Smooth muscle cell (in vitro differentiated cells): ENCODE measurements around the gene CTSD. TPM values are rescaled to one million over a fixed set of nuclear protein-coding genes. Genes with fewer than 3 reads are reported as not detected.
"Not testable (repeated sequence)": the region's sequence is repeated elsewhere in the genome, so short reads cannot be mapped to it uniquely, and the experiment has no call there.

Experiments used
- DNase-seq: peaks from one replicate; lab custom pipeline; 2025; ENCODE audit not compliant: unreplicated experiment; lab: John Stamatoyannopoulos, UW
- H2AFZ ChIP-seq: fragments of 200-600 bp; sonication (generic); 2 replicates; pipeline ENCODE4 v1.6.0; 2016; ENCODE audit warnings: antibody characterized with exemption, low read depth, mild to moderate bottlenecking
- H3F3A ChIP-seq: fragments of 200-600 bp; sonication (generic); 2 replicates; pipeline ENCODE4 v1.6.0; 2017; ENCODE audit warnings: antibody characterized with exemption, low read depth
- H3K27ac ChIP-seq: fragments of 200-600 bp; sonication (generic); 2 replicates; pipeline ENCODE4 v1.5.1; 2016; ENCODE audit warnings: low read depth, mild to moderate bottlenecking
- H3K27me3 ChIP-seq: fragments of 200-600 bp; sonication (generic); 2 replicates; pipeline ENCODE4 v1.6.1; 2016; ENCODE audit warnings: low read depth, mild to moderate bottlenecking
- H3K36me3 ChIP-seq: fragments of 200-600 bp; sonication (generic); 2 replicates; pipeline ENCODE4 v1.5.1; 2016; ENCODE audit warnings: low read depth
- H3K4me1 ChIP-seq: fragments of 200-600 bp; sonication (generic); 2 replicates; pipeline ENCODE4 v1.5.1; 2016; ENCODE audit warnings: low read depth
- H3K4me2 ChIP-seq: fragments of 200-600 bp; sonication (generic); 2 replicates; pipeline ENCODE4 v1.6.0; 2016; ENCODE audit warnings: mild to moderate bottlenecking
- H3K4me3 ChIP-seq: fragments of 200-600 bp; sonication (generic); 2 replicates; pipeline ENCODE4 v1.5.1; 2016; ENCODE audit warnings: mild to moderate bottlenecking
- H3K79me2 ChIP-seq: fragments of 200-600 bp; sonication (generic); 2 replicates; pipeline ENCODE4 v1.6.0; 2016; ENCODE audit warnings: low read depth, mild to moderate bottlenecking
- H3K9ac ChIP-seq: fragments of 200-600 bp; sonication (generic); 2 replicates; pipeline ENCODE4 v1.6.0; 2016; ENCODE audit warnings: low read depth
- H3K9me3 ChIP-seq: fragments of 200-600 bp; sonication (generic); replicated peaks from 2 replicates; pipeline ENCODE4 v1.5.1; 2016; ENCODE audit warnings: low read depth
- H4K20me1 ChIP-seq: fragments of 200-600 bp; sonication (generic); 2 replicates; pipeline ENCODE4 v1.6.0; 2016; ENCODE audit warnings: low read depth
- WGBS: methylation state at CpG from one replicate; pipeline ENCODE4 v1.1.7; 2016; ENCODE audit warnings: low lambda C conversion rate; 5-methylcytosine and 5-hydroxymethylcytosine counted together
- polyA plus RNA-seq: library from polyadenylated mRNA; unstranded; fragments of >200 nt; fragmentation: Nextera tagmentation; extraction: Ambion mirVana; gene quantifications from 2 replicates; pipeline ENCODE4 v1.2.1, GENCODE V29; 2016
- total RNA-seq: library from RNA; depleted of rRNA; stranded (reverse); fragments of >200 nt; gene quantifications from 2 replicates; pipeline ENCODE4 v1.2.3, GENCODE V29; 2014
- TF ChIP-seq, protein P1 (sequence below): fragments of 200-600 bp; sonication (generic); IDR thresholded peaks from 2 replicates; pipeline ENCODE4 v1.5.1; 2017; ENCODE audit warnings: borderline replicate concordance, mild to moderate bottlenecking, antibody characterized with exemption; ENCODE audit not compliant: insufficient read depth, poor library complexity, severe bottlenecking

CTSD gene
- total RNA-seq: 101 and 123 TPM in 2 replicates
- 301 and 310 TPM in 2 replicates for polyA plus RNA-seq

DNA sequence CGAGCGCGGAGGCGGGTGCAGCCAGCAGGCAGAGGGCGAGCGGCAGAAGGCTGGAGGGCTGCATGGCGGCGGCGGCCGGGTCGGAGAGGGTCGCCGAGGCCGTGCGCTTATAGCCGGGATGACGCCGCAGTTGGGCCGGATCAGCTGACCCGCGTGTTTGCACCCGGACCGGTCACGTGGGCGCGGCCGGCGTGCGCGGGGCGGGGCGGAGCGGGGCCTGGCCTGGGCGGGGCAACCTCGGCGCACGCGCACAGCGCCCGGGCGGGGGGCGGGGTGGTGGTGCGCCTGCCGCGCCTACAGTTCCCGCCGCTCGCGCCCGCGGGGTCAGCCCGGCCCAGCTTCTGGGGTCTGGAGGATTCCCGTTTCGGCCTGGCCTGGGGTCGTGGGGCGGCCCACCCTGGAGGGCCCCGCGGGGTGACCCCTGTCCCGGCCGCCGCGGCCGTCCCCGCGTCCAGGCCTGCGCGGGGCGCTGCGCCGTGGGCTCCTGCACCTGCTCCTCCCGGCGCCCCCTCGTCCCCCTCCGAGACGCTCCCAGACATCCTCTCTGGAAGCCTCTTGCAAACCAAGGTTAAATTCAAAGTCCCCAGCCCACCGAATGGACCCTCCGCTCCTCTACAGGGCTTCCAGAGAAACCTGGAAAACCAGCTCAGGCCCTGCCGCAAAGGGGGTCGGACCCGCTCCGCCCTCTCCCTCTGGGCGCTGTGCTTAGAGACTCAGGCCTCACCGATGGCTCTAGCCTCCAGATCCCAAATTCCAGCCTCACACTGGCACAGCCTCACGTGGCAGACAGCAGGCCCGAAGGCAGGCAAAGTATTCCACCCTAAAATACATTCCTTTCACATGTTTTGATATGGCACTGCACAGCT, at the start of gene CTSD:
Gene CTSD, minus strand, starts transcription at position 132 of the 866 bp plus-strand sequence. Its CDS starts 68 bp downstream, at position 64.
- Histone ChIP-seq H4K20me1 (peaks cover 14% of the 10 kb centered on the region), H3K4me1 (peaks cover 5% of the 10 kb centered on the region), H3K9ac (peak within 1 kb of the TSS; percentile 73), H3K4me2 (peak within 1 kb of the TSS; percentile 100), H3K79me2 (peaks cover 12% of the 10 kb centered on the region), H2AFZ (peak within 1 kb of the TSS; percentile 95), H3K36me3 (no peaks in the 10 kb centered on the region), H3K27me3 (no peaks in the 10 kb centered on the region), H3F3A (no peaks in the 10 kb centered on the region), H3K4me3 (peak within 1 kb of the TSS; percentile 96), H3K27ac (no peak within 1 kb of the TSS), H3K9me3 (no peaks in the 10 kb centered on the region)
- WGBS: 3% methylated on average over 49 of the region's 85 CpGs
- peak; percentile 41 for DNase-seq
- TF ChIP-seq, protein P1, sequence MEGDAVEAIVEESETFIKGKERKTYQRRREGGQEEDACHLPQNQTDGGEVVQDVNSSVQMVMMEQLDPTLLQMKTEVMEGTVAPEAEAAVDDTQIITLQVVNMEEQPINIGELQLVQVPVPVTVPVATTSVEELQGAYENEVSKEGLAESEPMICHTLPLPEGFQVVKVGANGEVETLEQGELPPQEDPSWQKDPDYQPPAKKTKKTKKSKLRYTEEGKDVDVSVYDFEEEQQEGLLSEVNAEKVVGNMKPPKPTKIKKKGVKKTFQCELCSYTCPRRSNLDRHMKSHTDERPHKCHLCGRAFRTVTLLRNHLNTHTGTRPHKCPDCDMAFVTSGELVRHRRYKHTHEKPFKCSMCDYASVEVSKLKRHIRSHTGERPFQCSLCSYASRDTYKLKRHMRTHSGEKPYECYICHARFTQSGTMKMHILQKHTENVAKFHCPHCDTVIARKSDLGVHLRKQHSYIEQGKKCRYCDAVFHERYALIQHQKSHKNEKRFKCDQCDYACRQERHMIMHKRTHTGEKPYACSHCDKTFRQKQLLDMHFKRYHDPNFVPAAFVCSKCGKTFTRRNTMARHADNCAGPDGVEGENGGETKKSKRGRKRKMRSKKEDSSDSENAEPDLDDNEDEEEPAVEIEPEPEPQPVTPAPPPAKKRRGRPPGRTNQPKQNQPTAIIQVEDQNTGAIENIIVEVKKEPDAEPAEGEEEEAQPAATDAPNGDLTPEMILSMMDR: no peak

DNA sequence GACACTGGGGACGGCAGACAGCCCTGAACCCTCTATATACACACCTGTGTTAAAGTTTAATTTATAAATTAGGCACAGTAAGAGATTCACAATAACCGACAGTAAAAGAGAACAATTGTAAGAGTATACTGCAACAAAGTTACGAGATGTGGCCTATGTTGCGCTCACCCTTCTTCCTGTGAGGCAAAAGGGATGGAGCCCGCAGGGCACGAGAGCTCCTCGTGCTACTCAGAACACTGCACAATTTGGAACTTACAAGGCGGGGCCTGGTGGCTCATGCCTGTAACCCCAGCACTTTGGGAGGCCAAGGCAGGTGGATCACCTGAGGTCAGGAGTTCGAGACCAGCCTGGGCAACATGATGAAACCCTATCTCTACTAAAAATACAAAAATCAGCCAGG, 49.6 kb upstream of the CTSD start:
- not testable (repeated sequence) for H3K27ac ChIP-seq, H4K20me1 ChIP-seq, H3K4me3 ChIP-seq, H3K9ac ChIP-seq, DNase-seq, H2AFZ ChIP-seq, H3K27me3 ChIP-seq, H3F3A ChIP-seq, H3K79me2 ChIP-seq, H3K4me2 ChIP-seq, H3K9me3 ChIP-seq, H3K4me1 ChIP-seq, H3K36me3 ChIP-seq
- WGBS: 97% methylated on average over 9 of the region's 9 CpGs

DNA sequence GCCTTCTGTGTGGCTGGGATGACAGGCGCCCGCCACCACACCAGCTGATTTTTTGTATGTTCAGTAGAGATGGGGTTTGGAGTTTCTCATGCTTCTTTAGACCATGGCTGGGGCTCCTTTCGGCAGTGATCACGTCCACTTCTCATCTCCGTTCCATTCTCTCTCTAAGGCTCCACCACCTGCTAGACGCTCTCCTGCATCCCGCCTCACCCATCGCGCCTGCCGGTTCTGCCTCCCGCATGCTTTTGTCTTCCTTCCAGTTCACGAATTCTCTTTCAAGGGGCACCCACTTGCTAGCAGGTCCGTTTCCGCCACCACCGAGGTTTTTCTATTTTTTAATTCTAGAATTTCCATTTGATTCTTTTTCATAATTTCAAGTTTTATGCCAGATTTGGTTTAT, 49.1 kb upstream of the CTSD start:
- no peak overlapping the region for H2AFZ ChIP-seq
- H3K27ac ChIP-seq: no peak overlapping the region
- H3K4me1 ChIP-seq: no peaks in the 10 kb centered on the region
- H3K9me3 ChIP-seq: no peaks in the 10 kb centered on the region
- no peak overlapping the region for H3K4me2 ChIP-seq
- TF ChIP-seq, protein P1: no peak
- no peak for DNase-seq
- no peaks in the 10 kb centered on the region for H3K36me3 ChIP-seq
- H3F3A ChIP-seq: no peaks in the 10 kb centered on the region
- no peak overlapping the region for H3K4me3 ChIP-seq
- H4K20me1 ChIP-seq: no peaks in the 10 kb centered on the region
- 89% methylated on average over 15 of the region's 15 CpGs for WGBS
- H3K27me3 ChIP-seq: no peaks in the 10 kb centered on the region
- H3K79me2 ChIP-seq: no peaks in the 10 kb centered on the region
- H3K9ac ChIP-seq: no peak overlapping the region

DNA sequence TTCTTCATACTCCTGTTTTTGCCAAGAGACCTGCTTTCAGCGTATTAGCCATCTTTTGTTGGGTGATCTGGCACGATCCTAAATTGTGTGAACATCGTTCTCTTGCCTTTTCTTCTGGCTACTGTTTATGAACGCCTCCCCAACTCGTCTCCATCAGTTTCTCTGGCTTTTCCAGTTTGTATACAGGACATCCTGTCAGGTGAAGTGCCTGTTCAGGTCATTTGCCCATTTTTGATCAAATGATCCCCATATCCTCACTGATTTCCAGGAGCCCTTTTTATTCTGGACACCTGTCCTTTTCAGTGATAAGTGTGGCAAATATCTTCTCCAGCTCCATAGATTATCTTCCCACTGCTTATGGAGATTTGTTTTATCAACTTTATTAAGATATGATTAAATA, 48.5 kb upstream of the CTSD start:
- Histone ChIP-seq H4K20me1 (no peaks in the 10 kb centered on the region), H3K4me2 (no peak overlapping the region), H3K4me1 (no peaks in the 10 kb centered on the region), H3K36me3 (no peaks in the 10 kb centered on the region), H3F3A (no peaks in the 10 kb centered on the region), H3K27me3 (no peaks in the 10 kb centered on the region), H3K79me2 (no peaks in the 10 kb centered on the region), H3K9ac (no peak overlapping the region), H2AFZ (no peak overlapping the region), H3K9me3 (no peaks in the 10 kb centered on the region), H3K27ac (no peak overlapping the region), H3K4me3 (no peak overlapping the region)
- no peak for DNase-seq
- TF ChIP-seq, protein P1: no peak
- 83% methylated on average over 5 of the region's 5 CpGs for WGBS
